ENCODE results near the gene TMEM120B.
"Not testable (repeated sequence)": the region's sequence is repeated elsewhere in the genome, so short reads cannot be mapped to it uniquely, and the experiment has no call there.

TMEM120B gene

DNA sequence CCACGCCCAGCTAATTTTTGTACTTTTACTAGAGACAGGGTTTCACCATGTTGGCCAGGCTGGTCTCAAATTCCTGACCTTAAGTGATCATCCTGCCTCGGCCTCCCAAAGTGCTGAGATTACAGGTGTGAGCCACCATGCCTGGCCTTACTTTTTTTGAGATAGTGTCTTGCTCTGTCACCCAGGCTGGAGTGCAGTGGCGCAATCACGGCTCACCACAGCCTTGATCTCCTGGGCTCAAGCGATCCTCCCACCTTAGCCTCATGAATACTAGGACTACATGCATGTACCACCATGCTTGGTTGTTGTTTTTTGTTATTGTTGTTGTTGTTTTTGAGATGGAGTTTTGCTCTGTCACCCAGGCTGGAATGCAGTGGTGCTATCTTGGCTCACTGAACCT is 33.0 kb downstream of the TMEM120B start:
- not testable (repeated sequence) for DNase-seq (ENCODE audit: low read depth in 2 of 2)

DNA sequence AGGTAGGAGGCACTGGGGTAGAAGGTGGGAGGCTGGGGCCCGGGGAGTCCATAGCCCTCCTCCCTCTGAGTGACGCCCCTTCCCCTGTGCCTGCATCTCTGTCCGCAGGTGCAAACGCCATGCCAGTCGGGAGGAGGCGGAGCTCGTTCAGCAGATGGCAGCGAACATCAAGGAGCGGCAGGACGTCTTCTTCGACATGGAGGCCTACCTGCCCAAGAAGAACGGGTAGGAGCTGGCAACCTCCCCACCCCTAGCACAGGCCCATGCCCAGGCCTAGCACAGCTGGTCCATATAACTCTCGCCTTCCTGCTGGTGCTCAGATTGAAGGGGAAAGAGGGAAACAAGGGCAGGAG is 35.6 kb downstream of the TMEM120B start:
- DNase-seq (ENCODE audit: low read depth in 2 of 2): no peak

DNA sequence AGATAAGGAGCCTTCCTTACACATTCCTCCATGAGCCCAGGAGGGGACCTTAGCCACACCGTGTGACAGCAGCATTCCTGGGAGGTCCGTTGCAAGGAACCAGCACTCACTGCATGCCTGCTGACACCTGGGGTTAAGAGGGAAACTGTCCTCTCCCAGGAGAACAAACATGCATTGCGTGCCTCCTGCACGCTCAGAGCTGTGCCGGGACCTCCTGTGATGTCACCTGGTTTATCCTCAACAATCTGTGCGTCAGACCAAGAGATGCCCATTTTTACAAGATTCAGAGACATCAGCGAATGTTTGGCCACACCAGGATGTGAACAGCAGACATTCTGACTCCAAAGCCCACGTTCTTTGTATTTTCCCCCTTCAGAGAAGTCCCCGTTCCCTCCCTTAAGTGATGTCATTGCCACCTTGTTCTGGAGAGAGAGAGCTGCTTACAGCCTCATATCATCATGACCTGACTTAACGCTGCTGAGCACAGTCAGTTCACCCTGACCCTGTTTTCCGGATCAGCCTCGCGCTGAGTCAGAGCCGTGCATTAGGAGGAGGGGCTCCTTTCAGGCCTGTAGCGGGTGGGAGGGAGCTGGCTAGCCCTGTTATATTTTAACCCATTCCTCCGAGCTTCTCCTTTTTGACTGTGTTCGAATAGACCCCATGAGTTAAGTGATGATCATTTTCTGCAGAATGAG is 36.2 kb downstream of the TMEM120B start:
- DNase-seq (ENCODE audit: low read depth in 2 of 2): peak in 1 of 2 donors; percentile 27

DNA sequence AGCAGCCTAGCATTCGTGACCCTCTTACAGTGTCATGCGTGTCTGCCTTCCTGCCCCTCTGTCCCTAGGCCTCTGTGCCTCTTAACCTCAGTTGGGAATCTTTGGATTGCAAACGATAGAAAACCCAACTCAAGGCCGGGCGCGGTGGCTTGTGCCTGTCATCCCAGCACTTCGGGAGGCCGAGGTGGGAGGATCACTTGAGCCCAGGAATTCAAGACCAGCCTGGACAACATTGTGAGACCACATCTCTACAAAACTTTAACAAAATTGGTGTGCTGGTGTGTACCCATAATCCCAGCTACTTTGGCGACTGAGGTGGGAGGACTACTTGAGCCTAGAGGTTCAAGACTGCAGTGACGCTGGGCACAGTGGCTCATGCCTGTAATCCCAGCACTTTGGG is 36.7 kb downstream of the TMEM120B start:
- DNase-seq (ENCODE audit: low read depth in 2 of 2): no peak

DNA sequence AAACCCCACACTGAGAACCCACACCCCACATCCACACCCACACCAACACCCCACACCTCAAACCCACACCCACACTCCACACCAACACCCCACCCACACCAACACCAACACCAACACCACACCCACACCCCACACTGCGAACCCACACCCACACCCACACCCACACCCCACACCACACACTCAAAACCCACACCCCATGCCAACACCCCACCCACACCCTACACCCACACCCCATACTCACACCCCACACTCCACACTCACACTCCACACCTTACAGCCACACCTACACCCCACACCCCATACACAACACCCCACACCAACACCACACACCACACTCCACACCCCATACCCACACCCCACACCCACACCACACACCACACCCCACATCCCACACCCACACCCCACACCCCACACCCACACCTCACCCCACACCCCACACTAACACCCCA is 38.0 kb downstream of the TMEM120B start:
- no peak for DNase-seq (ENCODE audit: low read depth in 2 of 2)

DNA sequence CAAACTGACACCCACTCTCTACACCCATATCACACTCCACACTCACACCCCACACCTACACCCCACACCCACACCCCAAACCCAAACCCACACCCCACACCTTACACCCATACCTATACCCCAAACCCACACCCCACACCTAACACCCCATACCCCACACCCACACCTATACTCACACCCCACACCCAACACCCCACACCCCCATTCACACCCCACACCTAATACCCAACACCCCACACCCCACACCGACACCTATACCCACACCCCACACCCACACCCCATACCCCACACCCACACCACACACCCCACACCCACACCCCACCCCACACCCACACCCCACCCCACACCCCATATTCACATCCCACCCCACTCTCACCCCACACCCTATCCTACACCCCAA is 38.5 kb downstream of the TMEM120B start:
- DNase-seq (ENCODE audit: low read depth in 2 of 2): no peak

DNA sequence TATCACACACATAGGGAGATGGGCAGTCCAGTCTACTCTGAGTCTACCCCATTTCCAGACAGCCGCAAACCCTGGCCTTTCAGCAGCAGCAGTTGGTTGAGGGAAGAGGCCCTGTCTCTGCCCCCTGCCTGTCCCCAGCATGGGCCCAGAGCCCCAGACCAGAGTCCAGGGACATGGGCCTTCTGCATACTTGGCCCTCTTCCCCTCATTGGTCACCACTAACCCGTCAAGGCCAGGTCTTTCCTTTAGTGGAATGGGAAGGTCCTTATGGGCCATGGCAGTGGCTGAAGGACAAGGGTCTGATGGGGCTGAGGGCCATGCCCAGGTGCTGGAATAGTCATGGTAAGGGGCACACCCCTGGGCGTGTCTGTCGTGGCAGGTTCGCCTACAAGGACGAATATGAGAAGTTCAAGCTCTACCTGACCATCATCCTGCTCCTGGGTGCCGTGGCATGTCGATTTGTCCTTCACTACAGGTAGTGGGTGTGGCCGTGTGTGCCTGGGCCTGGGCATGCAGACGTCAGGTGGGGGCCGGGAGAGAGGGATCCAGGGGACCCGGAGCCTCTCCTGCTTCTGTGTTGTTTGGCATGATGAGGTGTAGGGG is 39.3 kb downstream of the TMEM120B start:
- no peak for DNase-seq (ENCODE audit: low read depth in 2 of 2)

DNA sequence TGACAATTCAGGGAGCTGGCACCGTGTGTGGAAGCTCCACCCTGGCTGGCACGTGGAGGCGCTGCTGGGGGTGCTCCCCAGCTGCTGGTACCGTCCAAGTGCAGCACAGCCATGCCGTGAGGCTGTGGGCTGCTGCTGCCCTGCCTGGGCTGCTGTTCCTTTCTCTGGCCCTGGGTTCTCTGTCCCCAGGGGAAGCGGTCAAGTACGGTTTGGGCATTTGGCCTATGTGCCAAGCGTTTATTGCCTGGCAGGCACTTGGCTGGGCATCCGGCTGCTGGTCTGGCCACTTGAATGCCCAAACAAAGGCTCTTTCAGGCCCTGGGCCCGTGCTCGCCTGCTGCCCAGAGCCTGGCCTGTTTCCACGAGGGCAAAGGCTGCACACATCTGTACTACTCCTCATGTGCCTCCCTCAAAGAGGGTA is 41.3 kb downstream of the TMEM120B start:
- DNase-seq (ENCODE audit: low read depth in 2 of 2): no peak

DNA sequence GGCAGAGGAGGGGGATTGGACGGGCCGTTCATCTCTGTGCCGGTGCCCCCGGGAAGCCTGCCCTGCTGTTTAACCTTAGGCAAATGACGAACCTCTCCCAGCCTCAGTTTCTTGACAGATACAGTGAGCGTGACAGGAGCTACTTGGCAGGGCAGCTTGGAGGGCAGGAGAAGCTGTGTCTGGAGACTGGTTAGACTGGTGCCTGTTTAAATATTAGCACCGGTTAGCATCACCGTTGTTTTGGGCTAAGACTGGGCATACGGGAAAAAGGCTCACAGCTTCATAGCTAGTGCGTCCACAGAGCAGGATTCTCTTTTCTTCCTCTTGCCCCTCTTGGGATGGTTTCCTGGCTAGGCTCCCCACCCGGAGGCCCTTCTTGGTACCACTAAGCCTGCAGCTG is 42.3 kb downstream of the TMEM120B start:
- no peak for DNase-seq (ENCODE audit: low read depth in 2 of 2)

DNA sequence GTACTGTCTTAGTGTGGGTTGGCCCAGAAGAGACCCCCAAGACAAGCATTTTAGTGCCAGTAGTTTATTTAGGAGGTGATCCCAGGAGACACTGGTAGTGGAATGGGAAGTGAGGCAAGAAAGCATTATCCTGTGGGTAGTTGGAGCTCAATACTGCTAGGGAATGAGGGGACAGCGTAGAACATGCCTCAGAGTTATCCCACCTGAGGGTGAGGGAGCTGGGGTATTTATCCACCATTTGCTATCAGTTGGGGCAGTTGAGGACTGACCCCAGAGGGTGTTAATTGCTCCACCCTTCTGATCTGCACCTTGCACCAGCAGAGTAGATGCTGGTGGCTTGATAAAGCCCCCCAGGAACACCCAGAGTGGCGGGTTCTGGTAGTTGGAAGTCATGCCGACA is 43.0 kb downstream of the TMEM120B start:
- no peak for DNase-seq (ENCODE audit: low read depth in 2 of 2)

DNA sequence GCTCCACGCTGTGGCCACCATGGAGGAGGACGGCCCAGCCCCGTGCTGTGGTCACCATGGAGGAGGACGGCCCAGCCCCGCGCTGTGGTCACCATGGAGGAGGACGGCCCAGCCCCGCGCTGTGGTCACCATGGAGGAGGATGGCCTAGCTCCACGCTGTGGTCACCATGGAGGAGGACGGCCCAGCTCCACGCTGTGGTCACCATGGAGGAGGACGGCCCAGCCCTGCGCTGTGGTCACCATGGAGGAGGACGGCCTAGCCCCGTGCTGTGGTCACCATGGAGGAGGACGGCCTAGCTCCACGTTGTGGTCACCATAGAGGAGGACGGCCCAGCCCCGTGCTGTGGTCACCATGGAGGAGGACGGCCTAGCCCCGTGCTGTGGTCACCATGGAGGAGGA is 46.0 kb downstream of the TMEM120B start:
- not testable (repeated sequence) for DNase-seq (ENCODE audit: low read depth in 2 of 2)

DNA sequence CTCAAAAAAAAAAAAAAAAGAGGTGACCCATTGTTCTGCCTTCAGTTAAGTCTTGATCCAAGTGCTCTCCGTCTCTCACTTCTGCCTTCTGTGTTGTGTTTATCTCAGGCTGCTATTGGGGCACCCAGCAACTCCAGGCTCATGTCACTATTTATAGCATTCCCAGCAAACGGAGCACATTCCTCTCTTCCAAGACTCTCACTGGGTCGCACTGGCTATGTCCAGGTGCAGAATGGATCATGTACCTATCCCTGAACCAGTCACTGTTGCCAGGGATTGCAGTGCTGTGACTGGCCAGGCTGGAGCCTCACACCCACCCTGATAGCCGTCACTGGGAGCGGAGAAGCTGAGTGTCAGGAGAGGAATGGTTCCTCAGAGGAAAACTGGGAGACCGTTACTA is 49.7 kb downstream of the TMEM120B start:
- DNase-seq (ENCODE audit: low read depth in 2 of 2): no peak

DNA sequence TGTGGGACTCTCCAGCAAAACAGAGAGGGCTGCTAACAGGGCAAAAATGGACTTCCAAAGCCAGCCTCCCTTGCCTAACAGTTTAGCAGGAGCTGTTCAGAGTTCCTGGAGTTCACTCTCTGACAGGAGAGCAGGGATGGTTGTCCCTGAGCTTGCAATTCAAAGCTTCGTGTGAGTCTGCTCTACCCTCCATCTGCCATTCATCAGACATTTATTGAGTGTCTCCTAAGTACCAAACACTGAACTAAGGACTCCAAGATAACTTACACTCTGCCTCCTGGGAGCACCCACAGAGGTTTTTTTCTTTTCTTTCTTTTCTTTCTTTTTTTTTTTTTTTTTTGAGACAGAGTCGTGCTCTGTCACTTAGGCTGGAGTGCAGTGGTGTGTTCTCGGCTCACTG is 52.3 kb downstream of the TMEM120B start:
- no peak for DNase-seq (ENCODE audit: low read depth in 2 of 2)

DNA sequence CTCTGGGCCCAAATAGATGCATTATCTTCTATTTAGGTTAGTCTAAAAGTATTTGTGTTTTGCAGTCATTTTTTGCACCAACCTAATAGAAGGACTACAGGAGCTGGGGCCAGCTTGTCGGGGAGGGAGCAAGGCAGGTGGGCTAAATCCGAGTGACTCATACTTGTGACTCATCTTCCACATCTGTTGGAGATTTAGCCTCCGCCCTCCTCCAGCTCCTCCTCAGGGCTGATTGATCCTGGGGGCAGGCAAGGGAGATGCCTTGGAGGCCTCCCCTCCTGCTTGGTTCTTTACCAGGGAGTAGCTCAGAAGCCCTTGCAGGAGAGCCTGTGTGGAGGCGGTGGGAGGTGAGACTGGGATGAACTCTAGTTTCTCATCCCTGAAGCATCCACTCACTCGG is 53.0 kb downstream of the TMEM120B start:
- no peak for DNase-seq (ENCODE audit: low read depth in 2 of 2)

DNA sequence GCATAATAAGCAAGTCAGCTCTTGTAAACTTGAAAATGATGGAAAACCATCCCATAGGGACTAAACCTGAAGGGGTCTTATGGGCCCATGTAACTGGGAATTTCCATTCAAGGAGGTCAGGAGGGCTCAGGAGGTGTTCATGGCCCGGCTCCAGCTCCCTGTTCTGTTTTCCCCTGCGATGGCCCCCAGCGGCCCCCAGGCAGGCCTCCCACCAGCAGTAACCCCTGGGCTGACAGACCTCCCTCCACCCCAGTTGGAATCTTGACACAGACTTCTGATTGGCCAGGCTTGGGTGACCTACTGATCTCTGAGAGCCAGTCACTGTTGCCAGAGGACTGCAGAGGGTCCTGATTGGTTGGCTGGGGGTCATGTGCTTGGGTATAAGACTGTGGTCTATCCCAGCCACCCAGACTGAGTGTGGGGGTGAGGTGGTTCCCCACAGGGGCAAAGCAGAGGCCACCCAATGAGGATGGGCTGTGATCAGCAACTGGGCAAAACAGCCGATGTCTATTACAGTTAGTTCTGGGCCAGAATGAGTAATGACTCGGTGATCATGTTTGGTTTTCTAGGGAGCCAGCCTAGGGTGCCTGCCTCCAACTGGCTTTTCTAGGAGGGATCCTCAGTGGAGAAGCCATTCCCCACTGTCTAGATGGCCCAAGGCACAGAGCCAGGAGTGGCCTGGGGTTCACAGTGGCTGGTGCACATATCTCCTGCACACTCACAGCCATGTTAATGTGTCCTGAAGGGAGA is 53.9 kb downstream of the TMEM120B start:
- DNase-seq (ENCODE audit: low read depth in 2 of 2): no peak

DNA sequence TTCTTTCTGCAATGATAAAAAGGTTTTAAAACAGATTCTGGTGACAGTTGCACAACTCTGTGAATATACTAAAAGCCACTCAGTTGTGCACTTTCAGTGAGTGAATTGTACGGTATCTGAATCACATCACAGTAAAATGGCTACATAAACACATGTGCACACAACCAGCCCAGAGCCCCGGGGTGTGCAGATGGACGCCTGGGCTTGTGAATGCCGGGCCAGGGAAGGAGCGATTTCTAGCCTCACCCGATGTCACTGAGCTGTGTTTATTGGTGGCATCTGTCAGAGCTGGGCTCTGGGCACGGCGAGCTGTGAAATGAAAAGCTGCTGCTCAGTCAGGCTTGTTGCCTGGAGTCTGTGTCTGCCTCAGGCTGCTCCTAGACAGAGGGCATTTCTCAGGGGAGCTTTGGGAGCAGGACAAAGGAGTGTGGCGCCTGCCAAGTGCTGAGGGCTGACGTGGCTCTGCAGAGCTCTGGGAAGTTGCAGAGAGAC is 55.0 kb downstream of the TMEM120B start:
- no peak for DNase-seq (ENCODE audit: low read depth in 2 of 2)

DNA sequence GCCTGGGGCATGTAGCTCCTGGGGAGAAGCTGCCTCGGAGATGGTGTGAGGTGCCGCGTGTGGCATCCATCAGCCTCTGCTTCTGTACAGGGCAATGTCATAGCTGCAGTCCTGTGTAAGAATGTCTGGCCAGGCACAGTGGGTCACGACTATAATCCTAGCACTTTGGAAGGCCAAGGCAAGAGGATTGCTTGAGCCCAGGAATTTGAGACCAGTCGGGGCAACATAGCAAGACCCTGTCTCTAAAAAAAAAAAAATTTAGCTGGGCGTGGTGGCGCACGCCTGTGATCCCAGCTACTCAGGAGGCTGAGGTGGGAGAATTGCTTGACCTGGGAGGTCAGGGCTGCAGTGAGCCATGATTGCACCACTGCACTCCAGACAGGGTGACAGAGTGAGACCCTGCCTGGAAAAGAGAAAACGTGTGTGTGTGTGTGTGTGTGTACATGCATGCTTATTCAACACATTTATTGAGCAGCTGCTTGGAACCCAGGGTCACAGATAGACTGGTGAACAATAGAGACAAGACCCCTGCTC is 56.8 kb downstream of the TMEM120B start:
- no peak for DNase-seq (ENCODE audit: low read depth in 2 of 2)

DNA sequence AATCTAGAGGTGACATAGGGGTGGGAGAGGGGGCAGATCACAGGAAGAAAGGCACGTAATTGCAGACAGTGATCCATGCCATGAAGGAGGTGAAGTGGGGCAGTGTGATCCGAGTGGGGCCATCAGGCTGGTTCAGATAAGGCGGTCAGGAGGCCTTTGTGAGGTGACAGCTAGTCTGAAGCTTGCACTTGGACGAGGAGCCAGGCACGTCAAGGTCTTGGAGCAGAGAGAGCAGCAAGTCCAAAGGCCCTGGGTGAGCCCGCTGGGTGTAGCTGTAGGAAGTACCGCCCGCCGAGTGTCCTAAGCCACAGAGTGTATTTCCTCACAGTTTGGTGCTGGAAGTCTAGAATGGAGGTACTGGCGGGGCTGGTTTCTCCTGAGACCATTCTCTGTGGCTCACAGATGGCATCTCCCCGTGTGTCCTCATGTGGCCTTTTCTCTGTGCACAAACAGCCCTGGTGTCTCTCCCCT is 57.3 kb downstream of the TMEM120B start:
- DNase-seq (ENCODE audit: low read depth in 2 of 2): no peak

DNA sequence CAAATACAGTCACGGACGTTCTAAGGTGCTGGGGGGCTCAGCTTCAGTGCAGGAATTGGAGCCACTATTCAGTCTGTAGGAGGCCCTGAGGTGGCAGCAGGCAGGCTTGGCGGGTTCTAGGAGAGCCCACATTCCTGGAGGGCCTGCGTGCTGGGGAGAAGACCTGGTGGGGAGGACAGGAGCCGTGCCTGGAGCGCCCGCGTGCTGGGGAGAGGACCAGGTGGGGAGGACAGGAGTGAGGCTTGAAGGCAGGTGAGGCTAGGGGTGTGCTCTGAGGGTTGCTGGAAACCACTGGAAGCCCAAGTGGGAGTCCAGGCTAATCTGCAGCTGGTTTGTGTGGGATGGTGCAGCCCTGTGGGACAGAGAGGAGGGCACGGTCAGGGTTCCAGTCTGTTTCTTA is 57.8 kb downstream of the TMEM120B start:
- no peak for DNase-seq (ENCODE audit: low read depth in 2 of 2)

DNA sequence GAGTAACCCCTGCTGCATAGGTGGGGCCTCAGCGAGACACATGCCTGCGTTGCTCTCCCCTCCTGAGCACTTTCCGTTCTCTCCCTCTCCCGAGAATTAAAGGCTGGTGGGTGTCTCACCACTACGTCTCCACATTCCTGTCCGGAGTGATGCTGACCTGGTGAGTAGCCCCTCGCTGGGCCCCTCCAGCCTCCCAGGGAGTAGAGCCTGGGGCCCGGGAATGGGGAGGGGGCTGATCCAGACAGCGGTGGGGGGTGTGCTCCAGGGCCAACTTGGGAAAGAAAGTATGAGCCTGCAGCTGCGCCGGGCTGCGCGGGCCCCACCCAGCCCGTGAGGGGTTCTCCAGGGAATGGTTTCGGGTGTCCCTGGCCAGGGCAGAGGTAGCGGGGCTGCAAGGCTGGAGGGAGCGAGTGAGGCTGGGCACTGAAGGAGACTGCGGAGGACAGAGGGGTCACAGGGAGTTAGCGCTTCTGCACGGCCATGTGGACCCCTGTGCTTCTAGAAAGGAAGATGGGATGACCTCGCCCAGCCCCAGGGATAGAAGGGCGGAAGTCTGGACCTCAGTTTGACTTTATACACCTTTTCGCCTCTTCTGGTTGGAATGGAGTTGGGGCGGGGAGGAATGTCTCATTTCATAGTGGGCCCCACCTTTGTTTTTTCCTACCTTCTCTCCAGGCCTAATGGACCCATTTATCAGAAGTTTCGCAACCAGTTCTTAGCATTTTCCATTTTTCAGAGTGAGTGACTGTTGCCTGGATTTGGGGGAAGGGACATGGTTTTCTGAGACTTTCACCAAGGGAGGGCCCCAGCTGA is 58.5 kb downstream of the TMEM120B start:
- no peak for DNase-seq (ENCODE audit: low read depth in 2 of 2)

DNA sequence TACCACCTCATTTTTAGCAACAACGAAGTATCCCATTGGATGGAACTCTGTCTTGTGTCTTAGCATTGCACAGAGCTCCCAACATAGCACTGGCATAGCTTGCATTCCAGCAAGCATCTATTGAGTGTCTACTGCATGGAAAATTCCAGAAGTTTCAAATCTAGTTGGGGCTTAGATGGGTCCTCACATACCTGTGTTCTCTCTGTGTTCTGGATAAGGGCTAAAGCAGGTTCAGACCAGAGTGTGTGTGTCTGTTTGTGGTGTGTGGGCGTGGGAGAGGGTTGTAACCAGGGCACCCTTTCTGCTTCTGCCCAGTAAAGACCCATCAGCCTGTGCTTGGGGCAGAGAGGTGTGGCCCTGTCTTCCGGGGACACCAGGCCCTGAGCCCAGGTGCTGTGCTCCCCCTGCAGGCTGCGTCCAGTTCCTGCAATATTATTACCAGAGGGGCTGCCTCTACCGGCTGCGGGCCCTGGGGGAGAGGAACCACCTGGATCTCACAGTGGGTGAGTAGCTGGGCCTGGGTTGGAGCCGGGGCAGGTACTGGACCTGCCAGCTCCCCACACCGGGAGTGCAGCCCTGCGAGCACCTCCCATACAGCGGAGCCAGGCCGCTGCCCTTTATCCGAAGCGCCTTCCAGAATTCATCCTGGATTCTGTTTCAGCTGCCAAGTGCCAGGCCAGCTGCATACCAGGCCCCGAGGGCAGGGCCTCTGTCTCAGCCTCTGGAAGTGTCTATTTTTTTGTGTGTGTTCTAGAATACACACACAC is 60.6 kb downstream of the TMEM120B start:
- DNase-seq (ENCODE audit: low read depth in 2 of 2): peak; percentile 58 to 76
